CD8-positive, alpha-beta memory T cell (primary cell): ENCODE data around the gene PIM2. TPM values are rescaled to one million over a fixed set of nuclear protein-coding genes. Genes with fewer than 3 reads are reported as not detected.

Source experiments
- CTCF ChIA-PET: fragments of 350-600 bp; sonication (Branson Sonifier 250); formaldehyde crosslinking; loops from one replicate; lab custom pipeline; 2021; ENCODE audit warnings: antibody characterized with exemption; lab: Charles Lee
- POLR2A ChIA-PET: fragments of 350-600 bp; sonication (Branson Sonifier 250); formaldehyde crosslinking; loops from one replicate; lab custom pipeline; 2021; ENCODE audit warnings: antibody characterized with exemption; lab: Charles Lee
- DNase-seq, 5 donors: peaks; one replicate each; pipeline versions ENCODE4 v3.0.0 to v3.0.0-alpha.2; 2020 to 2022; ENCODE audit warnings: mixed read lengths in 1 of 5
- H3K27ac ChIP-seq: one replicate; pipeline ENCODE4 v1.7.0; 2013; ENCODE audit warnings: low read depth, mild to moderate bottlenecking, low read length, moderate library complexity
- H3K27me3 ChIP-seq: 2 replicates; pipeline ENCODE4 v1.7.0; 2013; ENCODE audit warnings: low read length, mild to moderate bottlenecking; ENCODE audit not compliant: insufficient read depth, poor library complexity, severe bottlenecking
- H3K36me3 ChIP-seq: 2 replicates; pipeline ENCODE4 v1.7.0; 2013; ENCODE audit warnings: mild to moderate bottlenecking, low read length, moderate library complexity; ENCODE audit not compliant: insufficient read depth
- H3K4me1 ChIP-seq: 2 replicates; pipeline ENCODE4 v1.7.0; 2013; ENCODE audit warnings: mild to moderate bottlenecking, low read length, moderate library complexity; ENCODE audit not compliant: insufficient read depth
- H3K4me3 ChIP-seq: 2 replicates; pipeline ENCODE4 v1.7.0; 2013; ENCODE audit warnings: mild to moderate bottlenecking, low read length
- H3K9me3 ChIP-seq: 2 replicates; pipeline ENCODE4 v1.7.0; 2013; ENCODE audit warnings: mild to moderate bottlenecking, low read length
- H3K27ac Mint-ChIP-seq, 8 donors: one replicate each; pipeline ENCODE4 v1.8.0; 2020 to 2021; ENCODE audit warnings: mixed read lengths in 8 of 8, mild to moderate bottlenecking in 6 of 8, inconsistent platforms in 3 of 8, moderate library complexity in 3 of 8
- H3K27me3 Mint-ChIP-seq, 2 donors: one replicate each; pipeline ENCODE4 v1.8.0; 2020 to 2021; ENCODE audit warnings: mixed read lengths in 2 of 2, mild to moderate bottlenecking in 1 of 2, moderate library complexity in 1 of 2
- H3K36me3 Mint-ChIP-seq, 3 donors: one replicate each; pipeline ENCODE4 v1.8.0; 2020 to 2021; ENCODE audit warnings: mixed read lengths in 3 of 3, inconsistent platforms in 1 of 3, mild to moderate bottlenecking in 1 of 3
- H3K4me1 Mint-ChIP-seq, 3 donors: one replicate each; pipeline ENCODE4 v1.8.0; 2020 to 2021; ENCODE audit warnings: mixed read lengths in 3 of 3, inconsistent platforms in 1 of 3, mild to moderate bottlenecking in 1 of 3
- H3K4me3 Mint-ChIP-seq, 7 donors: one replicate each; pipeline ENCODE4 v1.8.0; 2020 to 2021; ENCODE audit warnings: mixed read lengths in 7 of 7, mild to moderate bottlenecking in 6 of 7, moderate library complexity in 4 of 7, inconsistent platforms in 2 of 7
- H3K9me3 Mint-ChIP-seq, 5 donors: one replicate each; pipeline ENCODE4 v1.8.0; 2020 to 2022; ENCODE audit warnings: mixed read lengths in 5 of 5, mild to moderate bottlenecking in 3 of 5, moderate library complexity in 2 of 5, inconsistent platforms in 1 of 5
- polyA plus RNA-seq: library from polyadenylated mRNA; unstranded; fragments of 300-500 nt; fragmentation: Illumina TruSeq; gene quantifications from one replicate; pipeline ENCODE4 v1.2.3, GENCODE V29; 2021
- total RNA-seq, 2 experiments: library from RNA; stranded (reverse); gene quantifications; one replicate each; pipeline ENCODE4 v1.2.3, GENCODE V29; 2021

Gene PIM2
- total and polyA plus RNA-seq, 3 experiments from 2014 or later: 212 to 273 (median 269) TPM

GRCh38 chrX:48919947-48920717, 1.3 kb upstream of the PIM2 start:
- H3K4me1 Mint-ChIP-seq: peaks cover 58 to 74% (median 61%) of the 10 kb centered on the region in 3 donors
- Histone ChIP-seq H3K4me3 (peak overlapping the region; percentile 90), H3K4me1 (peaks cover 46% of the 10 kb centered on the region), H3K27ac (peak overlapping the region; percentile 95), H3K9me3 (no peaks in the 10 kb centered on the region), H3K27me3 (no peaks in the 10 kb centered on the region), H3K36me3 (peaks cover 19% of the 10 kb centered on the region)
- H3K27me3 Mint-ChIP-seq: peaks cover 0 to 6% of the 10 kb centered on the region in 2 donors
- ChIA-PET CTCF (interaction anchor here (2.5 kb wide), 1 partner anchor 17 kb away, joined by 10 read pairs; no protein-coding TSS in a partner anchor), POLR2A (interaction anchor here (0.8 to 2.4 kb wide), 6 partner anchors 16 to 38 kb away, joined by 3 to 10 read pairs (median 6); partner anchors contain the start of genes OTUD5, PQBP1 and TIMM17B)
- H3K9me3 Mint-ChIP-seq: peaks cover 0 to 3% (median 0%) of the 10 kb centered on the region in 5 donors
- H3K4me3 Mint-ChIP-seq: peak overlapping the region; percentile 95 to 98 (median 96)
- H3K36me3 Mint-ChIP-seq: peaks cover 10 to 62% (median 12%) of the 10 kb centered on the region in 3 donors
- peak in 3 of 5 donors; percentile 50 to 65 (median 52) for DNase-seq
- peak overlapping the region; percentile 85 to 96 (median 93) for H3K27ac Mint-ChIP-seq

GRCh38 chrX:48919360-48919841, 577 bp upstream of the PIM2 start:
- Mint-ChIP-seq H3K9me3 (peaks cover 0 to 3% (median 0%) of the 10 kb centered on the region in 5 donors), H3K4me1 (peaks cover 62 to 78% (median 66%) of the 10 kb centered on the region in 3 donors), H3K27ac (peak overlapping the region; percentile 74 to 96 (median 93)), H3K4me3 (peak overlapping the region; percentile 95 to 98 (median 96)), H3K27me3 (peaks cover 0 to 6% of the 10 kb centered on the region in 2 donors), H3K36me3 (peaks cover 12 to 66% (median 15%) of the 10 kb centered on the region in 3 donors)
- Histone ChIP-seq H3K36me3 (peaks cover 26% of the 10 kb centered on the region), H3K4me1 (peaks cover 52% of the 10 kb centered on the region), H3K27ac (peak overlapping the region; percentile 95), H3K9me3 (no peaks in the 10 kb centered on the region), H3K27me3 (no peaks in the 10 kb centered on the region), H3K4me3 (peak overlapping the region; percentile 90)
- POLR2A ChIA-PET: interaction anchor here (0.8 to 2.4 kb wide), 6 partner anchors 17 to 39 kb away, joined by 3 to 10 read pairs (median 6); partner anchors contain the start of genes OTUD5, PQBP1 and TIMM17B
- CTCF ChIA-PET: interaction anchor here (1.5 to 2.5 kb wide), 2 partner anchors 18 to 38 kb away, joined by 4 to 10 read pairs; partner anchors contain the start of gene OTUD5
- peak in 1 of 5 donors; percentile 65 for DNase-seq

GRCh38 chrX:48918301-48918642, 552 bp downstream of the PIM2 start:
- peaks cover 0 to 3% of the 10 kb centered on the region in 2 donors for H3K27me3 Mint-ChIP-seq
- H3K4me3 ChIP-seq: peak overlapping the region; percentile 94
- peaks cover 0 to 3% (median 0%) of the 10 kb centered on the region in 5 donors for H3K9me3 Mint-ChIP-seq
- H3K36me3 Mint-ChIP-seq: peaks cover 11 to 67% (median 16%) of the 10 kb centered on the region in 3 donors
- POLR2A ChIA-PET: no interaction called here
- peak overlapping the region; percentile 95 for H3K27ac ChIP-seq
- CTCF ChIA-PET: interaction anchor here (1.0 to 1.5 kb wide), 2 partner anchors 19 to 39 kb away, joined by 3 to 4 read pairs; partner anchors contain the start of gene OTUD5
- peaks cover 33% of the 10 kb centered on the region for H3K36me3 ChIP-seq
- no peaks in the 10 kb centered on the region for H3K9me3 ChIP-seq
- no peak for DNase-seq
- no peaks in the 10 kb centered on the region for H3K27me3 ChIP-seq
- H3K4me1 Mint-ChIP-seq: peaks cover 64 to 82% (median 71%) of the 10 kb centered on the region in 3 donors
- H3K27ac Mint-ChIP-seq: peak overlapping the region; percentile 74 to 97 (median 93)
- peaks cover 55% of the 10 kb centered on the region for H3K4me1 ChIP-seq
- peak overlapping the region; percentile 95 to 98 (median 96) for H3K4me3 Mint-ChIP-seq

- H3K27me3 Mint-ChIP-seq: peaks cover 0 to 3% of the 10 kb centered on the region in 2 donors
These were observed 1.5 kb downstream of the PIM2 start for GRCh38 chrX:48917139-48918001.

GRCh38 chrX:48914593-48915493, 4.0 kb downstream of the PIM2 start:
- H3K36me3 ChIP-seq: peaks cover 33% of the 10 kb centered on the region
- ChIA-PET POLR2A (no interaction called here), CTCF (interaction anchor here (1.4 kb wide), 1 partner anchor 25 kb away, joined by 3 read pairs; no protein-coding TSS in a partner anchor)
- Mint-ChIP-seq H3K36me3 (peaks cover 14 to 72% (median 16%) of the 10 kb centered on the region in 3 donors), H3K9me3 (peaks cover 0 to 3% (median 0%) of the 10 kb centered on the region in 5 donors), H3K27ac (peak overlapping the region; percentile 14 to 90 (median 62)), H3K4me1 (peaks cover 58 to 77% (median 70%) of the 10 kb centered on the region in 3 donors), H3K27me3 (peaks cover 0 to 14% of the 10 kb centered on the region in 2 donors), H3K4me3 (peak overlapping the region; percentile 23 to 97 (median 95))
- H3K27ac ChIP-seq: no peak overlapping the region
- no peak for DNase-seq
- H3K4me3 ChIP-seq: peak overlapping the region; percentile 60
- no peaks in the 10 kb centered on the region for H3K9me3 ChIP-seq
- H3K27me3 ChIP-seq: no peaks in the 10 kb centered on the region
- peaks cover 55% of the 10 kb centered on the region for H3K4me1 ChIP-seq

More at GRCh38 chrX:48917139-48918001, 1.5 kb downstream of the PIM2 start:
- H3K9me3 ChIP-seq: no peaks in the 10 kb centered on the region
- peaks cover 33% of the 10 kb centered on the region for H3K36me3 ChIP-seq
- Mint-ChIP-seq H3K27ac (peak overlapping the region; percentile 85 to 97 (median 94)), H3K4me1 (peaks cover 61 to 81% (median 71%) of the 10 kb centered on the region in 3 donors), H3K9me3 (peaks cover 0 to 3% (median 0%) of the 10 kb centered on the region in 5 donors), H3K36me3 (peaks cover 12 to 66% (median 16%) of the 10 kb centered on the region in 3 donors), H3K4me3 (peak overlapping the region; percentile 95 to 98 (median 96))
- DNase-seq: peak; percentile 76 to 94 (median 89)
- peaks cover 63% of the 10 kb centered on the region for H3K4me1 ChIP-seq
- peak overlapping the region; percentile 95 for H3K27ac ChIP-seq
- CTCF ChIA-PET: interaction anchor here (0.8 to 1.5 kb wide), 5 partner anchors 20 to 41 kb away, joined by 3 to 9 read pairs (median 3); partner anchors contain the start of genes PQBP1 and TIMM17B
- H3K27me3 ChIP-seq: no peaks in the 10 kb centered on the region
- H3K4me3 ChIP-seq: peak overlapping the region; percentile 94
- POLR2A ChIA-PET: interaction anchor here (0.5 to 1.0 kb wide), 2 partner anchors 28 to 29 kb away, joined by 5 to 9 read pairs; no protein-coding TSS in a partner anchor

GRCh38 chrX:48913605-48914366, 5.0 kb downstream of the PIM2 start:
- Histone ChIP-seq H3K4me1 (peaks cover 55% of the 10 kb centered on the region), H3K27me3 (no peaks in the 10 kb centered on the region), H3K4me3 (no peak overlapping the region), H3K36me3 (peaks cover 33% of the 10 kb centered on the region), H3K27ac (no peak overlapping the region), H3K9me3 (no peaks in the 10 kb centered on the region)
- CTCF ChIA-PET: interaction anchor here (3.0 to 3.1 kb wide), 2 partner anchors 22 to 23 kb away, joined by 9 to 10 read pairs; no protein-coding TSS in a partner anchor
- peaks cover 14 to 69% (median 16%) of the 10 kb centered on the region in 3 donors for H3K36me3 Mint-ChIP-seq
- peaks cover 54 to 68% (median 67%) of the 10 kb centered on the region in 3 donors for H3K4me1 Mint-ChIP-seq
- DNase-seq: no peak
- peaks cover 0 to 3% (median 0%) of the 10 kb centered on the region in 5 donors for H3K9me3 Mint-ChIP-seq
- H3K4me3 Mint-ChIP-seq: peak overlapping the region; percentile 23 to 97 (median 65)
- H3K27me3 Mint-ChIP-seq: peaks cover 0 to 14% of the 10 kb centered on the region in 2 donors
- peak overlapping the region in 7 of 8 donors; percentile 6 to 92 (median 25) for H3K27ac Mint-ChIP-seq
- POLR2A ChIA-PET: no interaction called here
